Activated naive CD8-positive, alpha-beta T cell treated with anti-CD3 and anti-CD28 coated beads, Interleukin-2, amount 50 U/mL, for 24 hours (primary cell): ENCODE measurements around the gene TMEM114.

Source experiments
- ATAC-seq: fragments of 150-1000 bp; cut with Tn5 transposase; one replicate; pipeline ENCODE4 v1.10.0; 2021
- DNase-seq: peaks from one replicate; pipeline ENCODE4 v3.0.0; 2021
- H3K27ac Mint-ChIP-seq: one replicate; pipeline ENCODE4 v1.8.0; 2021; ENCODE audit warnings: mild to moderate bottlenecking, mixed read lengths
- H3K27me3 Mint-ChIP-seq: one replicate; pipeline ENCODE4 v1.8.0; 2021; ENCODE audit warnings: mixed read lengths
- H3K36me3 Mint-ChIP-seq: one replicate; pipeline ENCODE4 v1.8.0; 2021; ENCODE audit warnings: low read depth, mixed read lengths
- H3K4me1 Mint-ChIP-seq: one replicate; pipeline ENCODE4 v1.8.0; 2021; ENCODE audit warnings: mixed read lengths
- H3K4me3 Mint-ChIP-seq: one replicate; pipeline ENCODE4 v1.8.0; 2021; ENCODE audit warnings: mild to moderate bottlenecking, moderate library complexity, mixed read lengths
- H3K9me3 Mint-ChIP-seq: one replicate; pipeline ENCODE4 v1.8.0; 2021; ENCODE audit warnings: mixed read lengths

The TMEM114 gene

GRCh38 chr16:8621572-8622314 lies 31.4 kb upstream of the TMEM114 start, which contains the start of gene METTL22:
METTL22 (plus strand) TSS chr16:8621698; CDS start chr16:8625666, 3,968 bp downstream.
- DNase-seq (peak; percentile 96), ATAC-seq (peak; percentile 88)
- peak within 1 kb of the TSS; percentile 85 for H3K27ac Mint-ChIP-seq
- peaks cover 29% of the 10 kb centered on the region for H3K4me1 Mint-ChIP-seq
- peak within 1 kb of the TSS; percentile 96 for H3K4me3 Mint-ChIP-seq
- peaks cover 2% of the 10 kb centered on the region for H3K27me3 Mint-ChIP-seq
- H3K36me3 Mint-ChIP-seq: peaks cover 14% of the 10 kb centered on the region
- no peaks in the 10 kb centered on the region for H3K9me3 Mint-ChIP-seq

- no peak for DNase-seq
- peaks cover 13% of the 10 kb centered on the region for H3K36me3 Mint-ChIP-seq
- H3K9me3 Mint-ChIP-seq: no peaks in the 10 kb centered on the region
- no peak for ATAC-seq
- H3K27ac Mint-ChIP-seq: peak overlapping the region; percentile 85
- H3K27me3 Mint-ChIP-seq: peaks cover 4% of the 10 kb centered on the region
- H3K4me1 Mint-ChIP-seq: peaks cover 29% of the 10 kb centered on the region
- H3K4me3 Mint-ChIP-seq: peak overlapping the region; percentile 96
Measured at GRCh38 chr16:8621222-8621571, 30.9 kb upstream of the TMEM114 start.

- Mint-ChIP-seq H3K4me3 (peak overlapping the region; percentile 96), H3K27ac (peak overlapping the region; percentile 0)
- peak; percentile 13 for ATAC-seq
Measured at GRCh38 chr16:8620535-8620934, 30.2 kb upstream of the TMEM114 start.

GRCh38 chr16:8619671-8620370 lies 29.5 kb upstream of the TMEM114 start:
- Mint-ChIP-seq H3K9me3 (no peaks in the 10 kb centered on the region), H3K4me3 (no peak overlapping the region), H3K36me3 (peaks cover 2% of the 10 kb centered on the region), H3K27ac (no peak overlapping the region), H3K4me1 (peaks cover 29% of the 10 kb centered on the region), H3K27me3 (peaks cover 6% of the 10 kb centered on the region)
- no peak for DNase-seq
- no peak for ATAC-seq

More at GRCh38 chr16:8620535-8620934, 30.2 kb upstream of the TMEM114 start:
- DNase-seq: no peak
- peaks cover 6% of the 10 kb centered on the region for H3K27me3 Mint-ChIP-seq
- peaks cover 29% of the 10 kb centered on the region for H3K4me1 Mint-ChIP-seq
- H3K36me3 Mint-ChIP-seq: peaks cover 6% of the 10 kb centered on the region
- no peaks in the 10 kb centered on the region for H3K9me3 Mint-ChIP-seq

- Mint-ChIP-seq H3K27ac (no peak overlapping the region), H3K36me3 (no peaks in the 10 kb centered on the region), H3K9me3 (no peaks in the 10 kb centered on the region), H3K4me3 (no peak overlapping the region), H3K4me1 (no peaks in the 10 kb centered on the region), H3K27me3 (peaks cover 11% of the 10 kb centered on the region)
- ATAC-seq (no peak), DNase-seq (no peak)
Measured at GRCh38 chr16:8614435-8615029, 24.2 kb upstream of the TMEM114 start.

GRCh38 chr16:8611886-8612600 lies 21.7 kb upstream of the TMEM114 start:
- H3K27me3 Mint-ChIP-seq: peaks cover 12% of the 10 kb centered on the region
- H3K4me1 Mint-ChIP-seq: no peaks in the 10 kb centered on the region
- H3K9me3 Mint-ChIP-seq: no peaks in the 10 kb centered on the region
- H3K36me3 Mint-ChIP-seq: no peaks in the 10 kb centered on the region
- DNase-seq (no peak), ATAC-seq (no peak)
- no peak overlapping the region for H3K27ac Mint-ChIP-seq
- H3K4me3 Mint-ChIP-seq: no peak overlapping the region

GRCh38 chr16:8611122-8611521 lies 20.8 kb upstream of the TMEM114 start:
- H3K9me3 Mint-ChIP-seq: no peaks in the 10 kb centered on the region
- H3K4me1 Mint-ChIP-seq: no peaks in the 10 kb centered on the region
- no peak for ATAC-seq
- H3K27me3 Mint-ChIP-seq: peaks cover 10% of the 10 kb centered on the region
- no peaks in the 10 kb centered on the region for H3K36me3 Mint-ChIP-seq
- no peak overlapping the region for H3K27ac Mint-ChIP-seq
- H3K4me3 Mint-ChIP-seq: no peak overlapping the region
- no peak for DNase-seq

- ATAC-seq: no peak
- no peak for DNase-seq
- Mint-ChIP-seq H3K4me1 (no peaks in the 10 kb centered on the region), H3K36me3 (no peaks in the 10 kb centered on the region), H3K27ac (no peak overlapping the region), H3K27me3 (peaks cover 3% of the 10 kb centered on the region), H3K4me3 (no peak overlapping the region), H3K9me3 (no peaks in the 10 kb centered on the region)
Measured at GRCh38 chr16:8607214-8607613, 16.9 kb upstream of the TMEM114 start.

- H3K27ac Mint-ChIP-seq: no peak overlapping the region
- no peak overlapping the region for H3K4me3 Mint-ChIP-seq
- DNase-seq (no peak), ATAC-seq (no peak)
- peaks cover 5% of the 10 kb centered on the region for H3K27me3 Mint-ChIP-seq
- H3K9me3 Mint-ChIP-seq: no peaks in the 10 kb centered on the region
- no peaks in the 10 kb centered on the region for H3K4me1 Mint-ChIP-seq
- no peaks in the 10 kb centered on the region for H3K36me3 Mint-ChIP-seq
Measured at GRCh38 chr16:8605554-8605953, 15.2 kb upstream of the TMEM114 start.

GRCh38 chr16:8600144-8600775 lies 9.9 kb upstream of the TMEM114 start:
- H3K27ac Mint-ChIP-seq: no peak overlapping the region
- H3K4me1 Mint-ChIP-seq: no peaks in the 10 kb centered on the region
- H3K4me3 Mint-ChIP-seq: no peak overlapping the region
- DNase-seq (no peak), ATAC-seq (no peak)
- H3K9me3 Mint-ChIP-seq: peaks cover 5% of the 10 kb centered on the region
- no peaks in the 10 kb centered on the region for H3K36me3 Mint-ChIP-seq
- H3K27me3 Mint-ChIP-seq: peaks cover 3% of the 10 kb centered on the region

GRCh38 chr16:8596581-8596980 lies 6.3 kb upstream of the TMEM114 start:
- peaks cover 2% of the 10 kb centered on the region for H3K27me3 Mint-ChIP-seq
- peaks cover 5% of the 10 kb centered on the region for H3K9me3 Mint-ChIP-seq
- H3K36me3 Mint-ChIP-seq: no peaks in the 10 kb centered on the region
- H3K4me3 Mint-ChIP-seq: no peak overlapping the region
- DNase-seq (no peak), ATAC-seq (no peak)
- no peak overlapping the region for H3K27ac Mint-ChIP-seq
- H3K4me1 Mint-ChIP-seq: no peaks in the 10 kb centered on the region

GRCh38 chr16:8595783-8596182 lies 5.5 kb upstream of the TMEM114 start:
- ATAC-seq: no peak
- no peaks in the 10 kb centered on the region for H3K4me1 Mint-ChIP-seq
- H3K9me3 Mint-ChIP-seq: peaks cover 5% of the 10 kb centered on the region
- DNase-seq: no peak
- H3K4me3 Mint-ChIP-seq: no peak overlapping the region
- no peak overlapping the region for H3K27ac Mint-ChIP-seq
- H3K36me3 Mint-ChIP-seq: no peaks in the 10 kb centered on the region
- H3K27me3 Mint-ChIP-seq: peaks cover 2% of the 10 kb centered on the region

- DNase-seq: no peak
- Mint-ChIP-seq H3K36me3 (no peaks in the 10 kb centered on the region), H3K9me3 (peaks cover 5% of the 10 kb centered on the region), H3K4me3 (no peak overlapping the region), H3K27me3 (peaks cover 8% of the 10 kb centered on the region), H3K4me1 (no peaks in the 10 kb centered on the region), H3K27ac (no peak overlapping the region)
- ATAC-seq: no peak
Measured at GRCh38 chr16:8594149-8594666, 3.9 kb upstream of the TMEM114 start.

- no peaks in the 10 kb centered on the region for H3K36me3 Mint-ChIP-seq
- H3K9me3 Mint-ChIP-seq: peaks cover 5% of the 10 kb centered on the region
- ATAC-seq (no peak), DNase-seq (no peak)
- no peak overlapping the region for H3K4me3 Mint-ChIP-seq
- no peaks in the 10 kb centered on the region for H3K4me1 Mint-ChIP-seq
- H3K27ac Mint-ChIP-seq: no peak overlapping the region
- peaks cover 27% of the 10 kb centered on the region for H3K27me3 Mint-ChIP-seq
Measured at GRCh38 chr16:8591451-8591850, 1.1 kb upstream of the TMEM114 start.
